GM12872 (cell line): ENCODE measurements around the gene SH2D2A.

Experiments
- CTCF ChIP-seq: IDR thresholded peaks from 3 replicates; pipeline ENCODE4 v1.5.1; 2011; ENCODE audit warnings: low read depth, mild to moderate bottlenecking, low read length, moderate library complexity; ENCODE audit not compliant: insufficient read depth

SH2D2A gene

GRCh38 chr1:156785458-156785857 is 31.2 kb downstream of the SH2D2A start:
- TF ChIP-seq CTCF: no peak

GRCh38 chr1:156781585-156782186 is 35.0 kb downstream of the SH2D2A start:
- no peak for TF ChIP-seq CTCF

GRCh38 chr1:156777573-156777972 is 39.1 kb downstream of the SH2D2A start:
- no peak for TF ChIP-seq CTCF

- no peak for TF ChIP-seq CTCF
Measured at GRCh38 chr1:156776942-156777341, 39.7 kb downstream of the SH2D2A start.

- no peak for TF ChIP-seq CTCF
Measured at GRCh38 chr1:156775799-156776198, 40.8 kb downstream of the SH2D2A start.

DNA sequence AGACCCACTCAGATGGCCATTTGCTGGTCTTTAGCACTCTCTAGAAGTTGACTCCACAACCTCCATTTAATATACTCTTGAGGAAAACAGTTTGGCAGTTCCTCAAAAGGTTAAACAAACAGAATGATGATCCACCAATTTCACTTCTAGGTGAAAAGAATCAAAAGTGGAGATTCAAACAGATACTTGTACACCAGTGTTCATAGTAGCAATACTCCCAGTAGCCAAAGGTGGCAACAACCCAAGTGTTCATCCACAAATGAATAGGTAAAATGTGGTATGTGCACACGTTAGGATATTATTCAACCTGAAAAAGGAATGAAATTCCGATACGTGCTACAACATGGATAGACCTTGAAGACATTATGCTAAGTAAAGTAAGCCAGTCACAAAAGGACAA is 43.0 kb downstream of the SH2D2A start:
- TF ChIP-seq CTCF: 0 out of 3 replicates have a peak, but pooled peaks have one; percentile 20

GRCh38 chr1:156772728-156773497 is 43.7 kb downstream of the SH2D2A start:
- TF ChIP-seq CTCF: no peak
